T-helper 1 cell treated with Interleukin-12 subunit alpha and Interleukin-12 subunit beta and Interleukin-4 antibody, amounts not matched to agents 30 μg/mL and 1 μg/mL, for 36 hours (primary cell): ENCODE measurements around the gene MPST.
A peak's percentile ranks its signal among the peaks of the same experiment; 100 is the strongest.

Experiments used
- H3K27ac Mint-ChIP-seq: one replicate; pipeline ENCODE4 v1.8.0; 2021; ENCODE audit warnings: mild to moderate bottlenecking, mixed read lengths
- H3K27me3 Mint-ChIP-seq: one replicate; pipeline ENCODE4 v1.8.0; 2021; ENCODE audit warnings: low read depth, mixed read lengths
- H3K36me3 Mint-ChIP-seq: one replicate; pipeline ENCODE4 v1.8.0; 2021; ENCODE audit warnings: low read depth, mixed read lengths
- H3K4me1 Mint-ChIP-seq: one replicate; pipeline ENCODE4 v1.8.0; 2021; ENCODE audit warnings: low read depth, mixed read lengths
- H3K4me3 Mint-ChIP-seq: one replicate; pipeline ENCODE4 v1.8.0; 2021; ENCODE audit warnings: mild to moderate bottlenecking, moderate library complexity, mixed read lengths
- H3K9me3 Mint-ChIP-seq: one replicate; pipeline ENCODE4 v1.8.0; 2021; ENCODE audit warnings: mixed read lengths

Gene MPST

DNA sequence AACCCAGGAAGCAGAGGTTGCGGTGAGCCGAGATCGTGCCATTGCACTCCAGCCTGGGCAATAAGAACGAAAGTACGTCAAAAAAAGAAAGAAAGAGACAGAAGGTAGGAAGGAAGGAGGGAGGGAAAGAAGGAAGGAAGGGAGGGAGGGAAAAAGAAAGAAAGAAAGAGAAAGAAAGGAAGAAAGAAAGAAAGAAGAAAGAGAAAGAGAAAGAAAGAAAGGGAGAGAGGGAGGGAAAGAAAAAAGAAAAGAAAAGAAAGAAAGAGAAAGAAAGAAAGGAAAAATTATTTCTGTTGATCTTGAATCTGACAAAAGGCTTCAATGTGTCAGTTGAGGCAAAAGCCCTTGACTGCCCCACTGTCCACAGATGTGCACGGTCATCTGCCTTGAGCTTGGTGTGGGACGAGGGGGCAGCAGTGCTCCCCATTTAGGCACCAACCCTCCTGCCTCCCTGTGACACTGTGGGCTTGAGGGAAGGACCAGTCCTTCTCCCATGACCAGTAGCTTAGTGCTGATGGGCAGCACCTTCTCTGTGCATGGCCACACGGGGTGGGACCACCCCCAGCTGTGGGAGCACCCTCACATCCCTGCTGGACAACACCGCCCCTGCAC, 56.4 kb downstream of the MPST start:
- no peak overlapping the region for H3K27ac Mint-ChIP-seq
- peaks cover 33% of the 10 kb centered on the region for H3K4me1 Mint-ChIP-seq
- H3K36me3 Mint-ChIP-seq = peaks cover 1% of the 10 kb centered on the region
- no peak overlapping the region for H3K4me3 Mint-ChIP-seq
- no peaks in the 10 kb centered on the region for H3K27me3 Mint-ChIP-seq
- no peaks in the 10 kb centered on the region for H3K9me3 Mint-ChIP-seq

DNA sequence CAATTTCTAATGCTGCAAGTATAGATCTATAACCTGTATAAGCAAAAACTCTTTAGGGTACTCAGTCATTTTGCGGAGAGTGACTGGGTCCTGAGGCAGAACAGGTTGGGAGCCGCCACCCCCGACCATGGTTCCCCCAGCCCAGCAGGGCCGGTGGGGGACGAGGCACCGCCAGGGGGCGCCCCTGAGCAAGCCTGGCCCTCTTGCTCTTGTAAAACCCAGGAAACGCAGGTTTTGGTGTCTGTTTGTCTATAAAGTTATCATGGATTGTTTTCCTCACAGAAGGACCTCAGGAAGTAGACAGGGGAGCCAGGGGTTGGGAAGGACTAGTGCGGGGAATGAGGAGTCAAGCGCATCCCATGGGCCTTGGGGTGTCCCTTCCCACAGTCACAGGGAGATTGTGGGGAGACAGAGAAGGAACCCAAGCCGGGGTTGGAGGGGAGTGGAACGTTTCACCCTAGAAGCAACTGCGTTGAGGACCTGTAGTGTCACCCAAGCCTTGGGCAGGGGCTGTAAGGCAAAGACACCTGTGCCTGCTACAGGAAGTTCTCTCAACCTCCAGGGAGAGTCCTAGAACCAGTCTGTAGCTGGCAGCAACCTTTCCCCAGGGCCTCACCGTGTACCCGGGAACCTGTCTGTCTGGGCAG, 58.4 kb downstream of the MPST start:
- H3K36me3 Mint-ChIP-seq = peaks cover 4% of the 10 kb centered on the region

DNA sequence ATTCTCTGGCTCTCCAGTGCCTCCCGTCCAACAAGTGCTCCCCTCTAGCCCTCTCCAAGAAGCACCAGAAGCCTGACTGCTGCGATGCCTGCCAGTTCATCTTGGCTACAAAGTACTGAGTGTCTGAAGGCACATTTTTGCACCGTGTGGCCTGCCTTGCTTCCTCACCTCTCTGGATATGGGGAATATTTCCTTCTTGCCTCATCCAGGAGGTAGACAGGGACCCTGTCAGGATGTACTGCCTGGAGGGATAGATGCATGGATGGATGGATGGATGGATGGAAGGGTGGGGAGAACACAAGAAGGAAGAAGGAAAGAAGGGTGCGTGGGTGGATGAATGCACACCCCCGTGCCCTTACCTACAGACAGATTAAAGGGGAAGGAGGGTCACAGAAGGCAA, 59.6 kb downstream of the MPST start:
- H3K36me3 Mint-ChIP-seq = peaks cover 7% of the 10 kb centered on the region
- no peaks in the 10 kb centered on the region for H3K27me3 Mint-ChIP-seq
- no peaks in the 10 kb centered on the region for H3K9me3 Mint-ChIP-seq
- peaks cover 59% of the 10 kb centered on the region for H3K4me1 Mint-ChIP-seq
- H3K4me3 Mint-ChIP-seq = peak overlapping the region; percentile 66
- H3K27ac Mint-ChIP-seq = peak overlapping the region; percentile 97

More for the DNA sequence above, 58.4 kb downstream of the MPST start:
- Mint-ChIP-seq H3K27me3 (no peaks in the 10 kb centered on the region), H3K27ac (peak overlapping the region; percentile 97), H3K4me3 (peak overlapping the region; percentile 66), H3K4me1 (peaks cover 52% of the 10 kb centered on the region), H3K9me3 (no peaks in the 10 kb centered on the region)
